ENCODE measurements around the gene SRC. TPM values are rescaled to one million over a fixed set of nuclear protein-coding genes. Genes with fewer than 3 reads are reported as not detected.

The SRC gene
- polyA plus RNA-seq, 1 experiment = 35.4 TPM

DNA sequence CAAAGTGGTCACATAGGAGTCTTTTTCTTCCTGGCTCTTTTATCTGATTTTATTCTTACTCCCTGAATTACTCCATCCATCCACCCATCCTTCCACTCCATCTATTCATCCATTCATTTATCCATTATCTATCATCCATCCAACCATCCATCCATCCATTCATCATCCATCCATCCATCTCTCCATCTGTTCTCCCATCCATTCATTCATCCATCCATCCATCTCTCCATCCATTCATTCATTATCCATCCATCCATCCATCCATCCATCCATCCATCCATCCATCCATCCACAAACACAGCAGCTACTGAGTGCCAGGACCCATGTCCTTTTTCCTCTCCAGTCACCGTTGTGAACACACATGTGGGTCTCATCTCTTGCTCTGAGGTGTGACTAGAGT, 96.6 kb downstream of the SRC start:
- ChIA-PET CTCF (no interaction called here), POLR2A (no interaction called here)
- Histone ChIP-seq H3K4me3 (ENCODE audit: low read depth, low read length) (no peak overlapping the region), H3K36me3 (ENCODE audit: control insufficient read depth, insufficient read depth, low read length) (no peaks in the 10 kb centered on the region), H3K27me3 (ENCODE audit: control insufficient read depth, insufficient read depth, low read length) (peaks cover 20% of the 10 kb centered on the region)
- DNase-seq (ENCODE audit: low read depth) = no peak
- TF ChIP-seq, protein P1, sequence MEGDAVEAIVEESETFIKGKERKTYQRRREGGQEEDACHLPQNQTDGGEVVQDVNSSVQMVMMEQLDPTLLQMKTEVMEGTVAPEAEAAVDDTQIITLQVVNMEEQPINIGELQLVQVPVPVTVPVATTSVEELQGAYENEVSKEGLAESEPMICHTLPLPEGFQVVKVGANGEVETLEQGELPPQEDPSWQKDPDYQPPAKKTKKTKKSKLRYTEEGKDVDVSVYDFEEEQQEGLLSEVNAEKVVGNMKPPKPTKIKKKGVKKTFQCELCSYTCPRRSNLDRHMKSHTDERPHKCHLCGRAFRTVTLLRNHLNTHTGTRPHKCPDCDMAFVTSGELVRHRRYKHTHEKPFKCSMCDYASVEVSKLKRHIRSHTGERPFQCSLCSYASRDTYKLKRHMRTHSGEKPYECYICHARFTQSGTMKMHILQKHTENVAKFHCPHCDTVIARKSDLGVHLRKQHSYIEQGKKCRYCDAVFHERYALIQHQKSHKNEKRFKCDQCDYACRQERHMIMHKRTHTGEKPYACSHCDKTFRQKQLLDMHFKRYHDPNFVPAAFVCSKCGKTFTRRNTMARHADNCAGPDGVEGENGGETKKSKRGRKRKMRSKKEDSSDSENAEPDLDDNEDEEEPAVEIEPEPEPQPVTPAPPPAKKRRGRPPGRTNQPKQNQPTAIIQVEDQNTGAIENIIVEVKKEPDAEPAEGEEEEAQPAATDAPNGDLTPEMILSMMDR (IDR thresholded peaks at IDR 0.05; ENCODE audit: insufficient read depth, low read depth, low read length) = no peak

GRCh38 chr20:37442986-37443385, 97.0 kb downstream of the SRC start:
- peaks cover 20% of the 10 kb centered on the region for H3K27me3 ChIP-seq (ENCODE audit: control insufficient read depth, insufficient read depth, low read length)
- no peaks in the 10 kb centered on the region for H3K36me3 ChIP-seq (ENCODE audit: control insufficient read depth, insufficient read depth, low read length)
- DNase-seq (ENCODE audit: low read depth) = no peak
- TF ChIP-seq, protein P1 (IDR thresholded peaks at IDR 0.05; ENCODE audit: insufficient read depth, low read depth, low read length) = no peak
- no peak overlapping the region for H3K4me3 ChIP-seq (ENCODE audit: low read depth, low read length)
- POLR2A ChIA-PET = no interaction called here
- CTCF ChIA-PET = no interaction called here

- DNase-seq (ENCODE audit: low read depth) = no peak
- CTCF ChIA-PET = no interaction called here
- no peak overlapping the region for H3K4me3 ChIP-seq (ENCODE audit: low read depth, low read length)
- H3K27me3 ChIP-seq (ENCODE audit: control insufficient read depth, insufficient read depth, low read length) = peaks cover 20% of the 10 kb centered on the region
- TF ChIP-seq, protein P1 (IDR thresholded peaks at IDR 0.05; ENCODE audit: insufficient read depth, low read depth, low read length) = no peak
- POLR2A ChIA-PET = no interaction called here
- no peaks in the 10 kb centered on the region for H3K36me3 ChIP-seq (ENCODE audit: control insufficient read depth, insufficient read depth, low read length)
These were observed 97.7 kb downstream of the SRC start for GRCh38 chr20:37443596-37443995.

GRCh38 chr20:37445041-37445440, 99.1 kb downstream of the SRC start:
- POLR2A ChIA-PET = no interaction called here
- TF ChIP-seq, protein P1 (IDR thresholded peaks at IDR 0.05; ENCODE audit: insufficient read depth, low read depth, low read length) = no peak
- Histone ChIP-seq H3K36me3 (ENCODE audit: control insufficient read depth, insufficient read depth, low read length) (no peaks in the 10 kb centered on the region), H3K4me3 (ENCODE audit: low read depth, low read length) (no peak overlapping the region), H3K27me3 (ENCODE audit: control insufficient read depth, insufficient read depth, low read length) (peaks cover 13% of the 10 kb centered on the region)
- CTCF ChIA-PET = no interaction called here
- no peak for DNase-seq (ENCODE audit: low read depth)

DNA sequence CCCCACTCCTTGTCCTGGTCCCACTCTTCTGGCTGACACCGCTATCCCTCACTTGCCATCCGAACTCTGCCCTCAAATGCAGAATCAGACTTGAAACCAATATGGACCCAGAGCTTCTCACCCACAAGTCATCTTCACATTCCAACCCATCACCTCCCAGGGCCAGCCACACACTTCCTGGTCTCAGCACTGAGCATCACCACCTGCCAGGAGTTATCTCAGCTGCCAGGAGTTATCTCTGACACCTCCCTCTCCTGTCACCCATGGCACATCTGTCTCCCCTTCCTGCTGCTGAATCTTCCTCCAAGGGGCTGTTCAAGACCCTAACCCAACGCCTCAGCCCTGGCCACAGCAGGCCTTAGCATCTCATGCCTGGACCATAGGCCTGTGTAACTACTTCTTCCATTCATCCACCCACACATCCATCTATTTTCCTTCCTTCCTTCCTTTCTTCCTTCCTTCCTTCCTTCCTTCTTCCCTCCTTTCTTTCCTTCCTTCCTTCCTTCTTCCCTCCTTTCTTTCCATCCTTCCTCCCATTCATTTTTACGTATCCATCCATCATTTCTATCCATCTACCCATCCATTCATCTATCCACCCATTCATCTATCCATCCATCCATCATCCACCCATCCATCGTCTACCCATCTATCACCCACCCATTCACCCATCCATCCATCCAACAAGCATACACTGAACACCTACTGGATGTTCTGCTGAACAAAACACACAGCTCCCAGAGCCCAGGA, 100.5 kb downstream of the SRC start:
- Histone ChIP-seq H3K27me3 (ENCODE audit: control insufficient read depth, insufficient read depth, low read length) (peaks cover 11% of the 10 kb centered on the region), H3K4me3 (ENCODE audit: low read depth, low read length) (no peak overlapping the region), H3K36me3 (ENCODE audit: control insufficient read depth, insufficient read depth, low read length) (no peaks in the 10 kb centered on the region)
- TF ChIP-seq, protein P1 (IDR thresholded peaks at IDR 0.05; ENCODE audit: insufficient read depth, low read depth, low read length) = no peak
- ChIA-PET CTCF (no interaction called here), POLR2A (no interaction called here)
- DNase-seq (ENCODE audit: low read depth) = no peak
